Endometrial microvascular endothelial cells (primary cell): Measurements from ENCODE around the gene GDPD4. TPM values are rescaled to one million over a fixed set of nuclear protein-coding genes. Genes with fewer than 3 reads are reported as not detected.

Experiments used
- in situ Hi-C: cut with HindIII; loops from 2 replicates; pipeline ENCODE4 v1.10.0; 2017; ENCODE audit warnings: low sequenced_read_pairs, low pct_unique_long_range_greater_than_20kb; ENCODE audit errors: inconsistent ontology term
- total RNA-seq: library from RNA; depleted of rRNA; stranded (reverse); fragments of >200 nt; gene quantifications from one replicate; pipeline ENCODE4 v1.2.3, GENCODE V29; 2015; ENCODE audit errors: inconsistent ontology term

Gene GDPD4
- total RNA-seq, 1 donor from 2014 or later: not detected

GRCh38 chr11:77252555-77253270, 48.8 kb downstream of the GDPD4 start:
- in situ Hi-C loops: no loop called here

- in situ Hi-C loops: no loop called here
Measured at GRCh38 chr11:77250881-77251640, 50.4 kb downstream of the GDPD4 start.

- in situ Hi-C loops: no loop called here
Measured at GRCh38 chr11:77249427-77249826, 52.1 kb downstream of the GDPD4 start.

GRCh38 chr11:77244277-77245027, 57.0 kb downstream of the GDPD4 start:
- in situ Hi-C loops: no loop called here

GRCh38 chr11:77236901-77237300, 64.6 kb downstream of the GDPD4 start:
- in situ Hi-C loops: no loop called here

- in situ Hi-C loops: no loop called here
Measured at GRCh38 chr11:77233011-77233410, 68.5 kb downstream of the GDPD4 start.

- in situ Hi-C loops: no loop called here
Measured at GRCh38 chr11:77232242-77232641, 69.2 kb downstream of the GDPD4 start.

- in situ Hi-C loops: no loop called here
Measured at GRCh38 chr11:77231800-77232199, 69.7 kb downstream of the GDPD4 start.

GRCh38 chr11:77230878-77231605, 70.4 kb downstream of the GDPD4 start:
- in situ Hi-C loops: no loop called here

GRCh38 chr11:77223797-77224196, 77.7 kb downstream of the GDPD4 start:
- in situ Hi-C loops: no loop called here

- in situ Hi-C loops: no loop called here
Measured at GRCh38 chr11:77217156-77217555, 84.3 kb downstream of the GDPD4 start.

- in situ Hi-C loops: no loop called here
Measured at GRCh38 chr11:77215106-77215505, 86.4 kb downstream of the GDPD4 start.

- in situ Hi-C loops: no loop called here
Measured at GRCh38 chr11:77214557-77214956, 86.9 kb downstream of the GDPD4 start.

GRCh38 chr11:77213589-77214428, 87.7 kb downstream of the GDPD4 start:
- in situ Hi-C loops: no loop called here

GRCh38 chr11:77213029-77213579, 88.4 kb downstream of the GDPD4 start:
- in situ Hi-C loops: no loop called here

- in situ Hi-C loops: no loop called here
Measured at GRCh38 chr11:77212314-77213007, 89.0 kb downstream of the GDPD4 start.

- in situ Hi-C loops: no loop called here
Measured at GRCh38 chr11:77211594-77212251, 89.8 kb downstream of the GDPD4 start.
